GM12878 (cell line): ENCODE data around the gene CCER1. TPM values are rescaled to one million over a fixed set of nuclear protein-coding genes. Genes with fewer than 3 reads are reported as not detected.
A peak's percentile ranks its signal among the peaks of the same experiment; 100 is the strongest.

Experiments used
- ATAC-seq: fragments of 200-7000 bp; cut with Tn5 transposase; 3 replicates; pipeline ENCODE4 v1.9.1; 2020; ENCODE audit warnings: mild to moderate bottlenecking, moderate library complexity
- BruUV-seq: library from RNA; stranded (reverse); fragments of 400-500 nt; replicated peaks from 2 replicates; lab custom pipeline; 2021; lab: Mats Ljungman, UMichigan
- CTCF ChIA-PET: fragments of 300-600 bp; sonication (Branson Sonifier 250); formaldehyde crosslinking; extraction: SDS; loops from one replicate; lab custom pipeline; 2021; ENCODE audit warnings: inconsistent platforms; lab: Yijun Ruan, JAX
- POLR2A ChIA-PET: fragments of 350-600 bp; formaldehyde crosslinking; extraction: SDS; loops from one replicate; lab custom pipeline; 2021; ENCODE audit warnings: inconsistent platforms; lab: Charles Lee
- RAD21 ChIA-PET: fragments of 300-600 bp; sonication (Branson Sonifier 250); formaldehyde crosslinking; loops from one replicate; lab custom pipeline; 2023; ENCODE audit warnings: antibody characterized with exemption; ENCODE audit not compliant: unreplicated experiment; lab: Charles Lee
- SMC1A ChIA-PET: fragments of 300-600 bp; sonication (Branson Sonifier 250); formaldehyde crosslinking; loops from one replicate; lab custom pipeline; 2023; ENCODE audit not compliant: unreplicated experiment, uncharacterized antibody; lab: Charles Lee
- DNase-seq: peaks from one replicate; pipeline ENCODE4 v3.0.0-alpha.2; 2011; ENCODE audit warnings: low read depth, low spot score
- FAIRE-seq: peaks from 3 replicates; lab custom pipeline; 2011; peaks lifted over from hg19 to GRCh38; lab: Jason Lieb, UNC
- H2AFZ ChIP-seq: 2 replicates; pipeline ENCODE4 v1.6.0; 2011; ENCODE audit warnings: low read depth, low read length, control low read depth; ENCODE audit not compliant: control insufficient read depth
- H3K27ac ChIP-seq: 2 replicates; pipeline ENCODE4 v1.5.1; 2011; ENCODE audit warnings: control low read depth; ENCODE audit not compliant: control insufficient read depth, insufficient read depth
- H3K27me3 ChIP-seq, 2 experiments: replicated peaks in 1 of 2; 2 replicates each; pipeline versions ENCODE4 v1.6.0 to v1.6.1; 2011; ENCODE audit warnings: low read length in 1 of 2; ENCODE audit not compliant: control insufficient read depth in 2 of 2, insufficient read depth in 2 of 2
- H3K36me3 ChIP-seq, 2 experiments: 2 replicates each; pipeline ENCODE4 v1.5.1; 2011; ENCODE audit warnings: low read length in 1 of 2; ENCODE audit not compliant: control insufficient read depth in 2 of 2, insufficient read depth in 2 of 2
- H3K4me1 ChIP-seq: 2 replicates; pipeline ENCODE4 v1.6.1; 2011; ENCODE audit warnings: mild to moderate bottlenecking, low read length, moderate library complexity, mixed read lengths; ENCODE audit not compliant: control insufficient read depth, insufficient read depth
- H3K4me2 ChIP-seq: 2 replicates; pipeline ENCODE4 v1.6.0; 2011; ENCODE audit warnings: control low read depth; ENCODE audit not compliant: control insufficient read depth, insufficient read depth
- H3K4me3 ChIP-seq: fragments of 200-600 bp; sonication (generic); 2 replicates; pipeline ENCODE4 v1.5.1; 2016
- H3K79me2 ChIP-seq: 2 replicates; pipeline ENCODE4 v1.6.0; 2011; ENCODE audit warnings: low read length; ENCODE audit not compliant: control insufficient read depth, insufficient read depth
- H3K9ac ChIP-seq: 2 replicates; pipeline ENCODE4 v1.8.0; 2011; ENCODE audit warnings: low read length, control low read depth, mixed read lengths; ENCODE audit not compliant: control insufficient read depth, insufficient read depth
- H3K9me3 ChIP-seq: replicated peaks from 3 replicates; pipeline ENCODE4 v1.5.1; 2011; ENCODE audit warnings: mild to moderate bottlenecking, low read length; ENCODE audit not compliant: control insufficient read depth, insufficient read depth
- H4K20me1 ChIP-seq: 2 replicates; pipeline ENCODE4 v1.6.0; 2011; ENCODE audit not compliant: control insufficient read depth, insufficient read depth
- DPF2 ChIP-seq: fragments of 450-650 bp; IDR thresholded peaks from 2 replicates; pipeline ENCODE4 v1.6.1; 2017; ENCODE audit warnings: mild to moderate bottlenecking
- ETV6 ChIP-seq, 2 experiments: fragments of 450-650 bp in 1 of 2; IDR thresholded peaks in 1 of 2; conservative IDR thresholded peaks in 1 of 2; 2 replicates each; pipeline ENCODE4 v1.6.1; 2014; ENCODE audit warnings: antibody characterized with exemption in 1 of 2, borderline replicate concordance in 1 of 2, low read depth in 1 of 2, mild to moderate bottlenecking in 1 of 2, moderate library complexity in 1 of 2
- GABPA ChIP-seq: IDR thresholded peaks from 2 replicates; pipeline ENCODE4 v1.6.1; 2014; ENCODE audit warnings: antibody characterized with exemption, low read depth, mild to moderate bottlenecking, inconsistent platforms
- MXI1 ChIP-seq: fragments of 150-350 bp; IDR thresholded peaks from 2 replicates; pipeline ENCODE4 v1.6.1; 2011; ENCODE audit warnings: low read depth, mild to moderate bottlenecking, inconsistent platforms, low read length, improper control_type of control experiment
- MYC ChIP-seq: IDR thresholded peaks from 2 replicates; pipeline ENCODE4 v1.6.1; 2011; ENCODE audit warnings: mild to moderate bottlenecking, low read length, moderate library complexity, inconsistent platforms; ENCODE audit not compliant: insufficient read depth, insufficient replicate concordance, insufficient read length, severe bottlenecking
- NFYB ChIP-seq: IDR thresholded peaks from 2 replicates; pipeline ENCODE4 v1.6.1; 2011; ENCODE audit warnings: low read depth, mild to moderate bottlenecking, low read length, improper control_type of control experiment, moderate library complexity; ENCODE audit not compliant: insufficient read depth
- NR2F1 ChIP-seq: fragments of 450-650 bp; conservative IDR thresholded peaks from 2 replicates; pipeline ENCODE4 v1.6.1; 2017; ENCODE audit warnings: mild to moderate bottlenecking
- RBBP5 ChIP-seq: fragments of 200-600 bp; sonication (generic); conservative IDR thresholded peaks from 2 replicates; pipeline ENCODE4 v1.6.1; 2016
- RELA ChIP-seq: fragments of 450-650 bp; IDR thresholded peaks from 2 replicates; pipeline ENCODE4 v1.8.0; 2014; ENCODE audit warnings: borderline replicate concordance; ENCODE audit not compliant: partially characterized antibody
- STAT1 ChIP-seq: fragments of 450-650 bp; conservative IDR thresholded peaks from 2 replicates; pipeline ENCODE4 v1.6.1; 2014; ENCODE audit warnings: antibody characterized with exemption, mild to moderate bottlenecking
- ZBED1 ChIP-seq: IDR thresholded peaks from 2 replicates; pipeline ENCODE4 v1.6.1; 2016; ENCODE audit warnings: borderline replicate concordance
- ZNF207 ChIP-seq: fragments of 450-650 bp; IDR thresholded peaks from 2 replicates; pipeline ENCODE4 v1.6.1; 2014; ENCODE audit warnings: antibody characterized with exemption, mild to moderate bottlenecking, borderline replicate concordance
- WGBS: methylation state at CpG from one replicate; pipeline ENCODE4 v1.1.6; 2016; ENCODE audit warnings: low lambda C conversion rate; ENCODE audit not compliant: insufficient replicate concordance, insufficient coverage; ENCODE audit errors: missing lambda C conversion rate; 5-methylcytosine and 5-hydroxymethylcytosine counted together
- in situ Hi-C: fragments of 300-500 bp; cut with MboI; formaldehyde crosslinking; loops from 9 replicates; pipeline ENCODE4 v1.14.3; 2018; ENCODE audit warnings: mixed read lengths
- intact Hi-C: fragments of 100-400 bp; cut with micrococcal nuclease; formaldehyde crosslinking; loops from one replicate; pipeline ENCODE4 v1.14.2; 2022; ENCODE audit not compliant: unreplicated experiment
- polyA plus RNA-seq, 11 experiments: library from polyadenylated mRNA; depleted of rRNA in 4 of 11; unstranded in 6 of 11; stranded (reverse) in 5 of 11; fragments of >200 nt; fragmentation: Nextera tagmentation in 4 of 11; fragmentation: Illumina TruSeq in 1 of 11; extraction: Ambion mirVana in 4 of 11; extraction: Trizol in 1 of 11; gene quantifications; 1 replicate in 1 of 11; 2 replicates in 10 of 11; pipeline versions ENCODE4 v1.2.1 to v1.2.3, GENCODE V29; 2011 to 2016; ENCODE audit warnings: inconsistent platforms in 2 of 11, missing spikeins in 2 of 11, low read depth in 1 of 11
- total RNA-seq, 4 experiments: library from RNA; depleted of rRNA in 3 of 4; stranded (reverse); fragments of >200 nt in 3 of 4; fragmentation: Illumina TruSeq in 1 of 4; extraction: Trizol in 1 of 4; gene quantifications; 2 replicates each; pipeline versions ENCODE4 v1.2.1 to v1.2.3, GENCODE V29; 2013 to 2021
- TF ChIP-seq, protein P1 (sequence below): fragments of 450-650 bp; IDR thresholded peaks from 2 replicates; pipeline ENCODE4 v1.6.1; 2016; ENCODE audit warnings: mild to moderate bottlenecking
- TF ChIP-seq, protein P2 (sequence below): IDR thresholded peaks from 2 replicates; pipeline ENCODE4 v1.6.1; 2012; ENCODE audit warnings: low read depth, low read length, improper control_type of control experiment
- TF ChIP-seq, protein P3 (sequence below): IDR thresholded peaks from 2 replicates; pipeline ENCODE4 v1.6.1; 2012; ENCODE audit warnings: low read depth, low read length, improper control_type of control experiment

CCER1 gene
- total and polyA plus RNA-seq, 10 of the 15 experiments (the other 5 are each of a cell fraction or from before 2014, with no cell fraction given) = 0.01 TPM; not detected in 9

- Histone ChIP-seq H3K36me3 (no peaks in the 10 kb centered on the region), H3K27me3 (no peaks in the 10 kb centered on the region), H3K4me3 (no peak overlapping the region), H3K27ac (no peak overlapping the region), H3K4me2 (no peak overlapping the region), H3K9me3 (no peaks in the 10 kb centered on the region), H4K20me1 (no peaks in the 10 kb centered on the region), H3K79me2 (no peaks in the 10 kb centered on the region), H3K9ac (no peak overlapping the region), H3K4me1 (no peaks in the 10 kb centered on the region), H2AFZ (no peak overlapping the region)
- WGBS = 0% methylated on average over 2 of the region's 2 CpGs
- ChIA-PET RAD21 (no interaction called here), POLR2A (interaction anchor here (0.5 kb wide), 1 partner anchor 157 kb away, joined by 3 read pairs; no protein-coding TSS in a partner anchor), CTCF (interaction anchor here (1.3 kb wide), 1 partner anchor 30 kb away, joined by 5 read pairs; no protein-coding TSS in a partner anchor), SMC1A (no interaction called here)
- FAIRE-seq (no peak), ATAC-seq (no peak), DNase-seq (no peak)
- in situ Hi-C loops (no loop called here), intact Hi-C loops (no loop called here)
- TF ChIP-seq NR2F1 (peak; percentile 90), ZBED1 (no peak)
- no TSS peak for BruUV-seq
Measured at GRCh38 chr12:90915353-90915752, 39.6 kb downstream of the CCER1 start.

DNA sequence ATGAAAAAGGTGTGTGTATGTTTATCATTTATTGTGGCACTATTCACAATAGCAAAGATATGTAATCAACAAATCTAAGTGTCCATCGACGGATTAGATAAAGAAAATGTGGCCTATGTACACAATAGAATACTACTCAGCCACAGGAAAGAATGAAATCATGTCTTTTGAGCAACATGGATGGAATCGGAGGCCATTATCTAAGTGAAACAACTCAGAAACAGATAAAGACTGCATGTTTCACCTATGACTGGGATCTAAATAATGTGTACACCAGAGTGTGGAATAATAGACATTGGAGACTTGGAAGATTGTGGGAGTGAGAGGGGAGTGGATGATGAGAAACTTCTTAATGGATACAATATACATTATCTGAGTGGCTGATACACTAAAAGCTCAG, 44.0 kb downstream of the CCER1 start:
- POLR2A ChIA-PET = no interaction called here
- ATAC-seq = no peak
- H3K27me3 ChIP-seq = no peaks in the 10 kb centered on the region
- H3K4me1 ChIP-seq = no peaks in the 10 kb centered on the region
- no peak overlapping the region for H3K4me2 ChIP-seq
- in situ Hi-C loops = no loop called here
- CTCF ChIA-PET = interaction anchor here (3.0 kb wide), 1 partner anchor 33 kb away, joined by 9 read pairs; no protein-coding TSS in a partner anchor
- SMC1A ChIA-PET = no interaction called here
- H2AFZ ChIP-seq = no peak overlapping the region
- FAIRE-seq = no peak
- H3K36me3 ChIP-seq = no peaks in the 10 kb centered on the region
- no peaks in the 10 kb centered on the region for H4K20me1 ChIP-seq
- H3K9me3 ChIP-seq = no peaks in the 10 kb centered on the region
- no peak overlapping the region for H3K9ac ChIP-seq
- no peak overlapping the region for H3K27ac ChIP-seq
- no peak for DNase-seq
- no TSS peak for BruUV-seq
- intact Hi-C loops = no loop called here
- WGBS = 74% methylated on average over 3 of the region's 3 CpGs
- RAD21 ChIA-PET = no interaction called here
- H3K79me2 ChIP-seq = no peaks in the 10 kb centered on the region
- no peak overlapping the region for H3K4me3 ChIP-seq
- TF ChIP-seq RELA (no peak), MXI1 (no peak), STAT1 (no peak), ETV6 (conservative IDR thresholded peaks at IDR 0.05 in 1 of 2, IDR thresholded peaks at IDR 0.05 in 1 of 2; ENCODE audit: borderline replicate concordance in 1 of 2, low read depth in 1 of 2) (no peak), ZNF207 (no peak), RBBP5 (no peak), DPF2 (no peak), GABPA (no peak), NFYB (no peak), MYC (no peak)
- TF ChIP-seq, protein P1, sequence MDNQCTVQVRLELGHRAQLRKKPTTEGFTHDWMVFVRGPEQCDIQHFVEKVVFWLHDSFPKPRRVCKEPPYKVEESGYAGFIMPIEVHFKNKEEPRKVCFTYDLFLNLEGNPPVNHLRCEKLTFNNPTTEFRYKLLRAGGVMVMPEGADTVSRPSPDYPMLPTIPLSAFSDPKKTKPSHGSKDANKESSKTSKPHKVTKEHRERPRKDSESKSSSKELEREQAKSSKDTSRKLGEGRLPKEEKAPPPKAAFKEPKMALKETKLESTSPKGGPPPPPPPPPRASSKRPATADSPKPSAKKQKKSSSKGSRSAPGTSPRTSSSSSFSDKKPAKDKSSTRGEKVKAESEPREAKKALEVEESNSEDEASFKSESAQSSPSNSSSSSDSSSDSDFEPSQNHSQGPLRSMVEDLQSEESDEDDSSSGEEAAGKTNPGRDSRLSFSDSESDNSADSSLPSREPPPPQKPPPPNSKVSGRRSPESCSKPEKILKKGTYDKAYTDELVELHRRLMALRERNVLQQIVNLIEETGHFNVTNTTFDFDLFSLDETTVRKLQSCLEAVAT = no peak
- TF ChIP-seq, protein P2, sequence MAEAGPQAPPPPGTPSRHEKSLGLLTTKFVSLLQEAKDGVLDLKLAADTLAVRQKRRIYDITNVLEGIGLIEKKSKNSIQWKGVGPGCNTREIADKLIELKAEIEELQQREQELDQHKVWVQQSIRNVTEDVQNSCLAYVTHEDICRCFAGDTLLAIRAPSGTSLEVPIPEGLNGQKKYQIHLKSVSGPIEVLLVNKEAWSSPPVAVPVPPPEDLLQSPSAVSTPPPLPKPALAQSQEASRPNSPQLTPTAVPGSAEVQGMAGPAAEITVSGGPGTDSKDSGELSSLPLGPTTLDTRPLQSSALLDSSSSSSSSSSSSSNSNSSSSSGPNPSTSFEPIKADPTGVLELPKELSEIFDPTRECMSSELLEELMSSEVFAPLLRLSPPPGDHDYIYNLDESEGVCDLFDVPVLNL = no peak
- TF ChIP-seq, protein P3, sequence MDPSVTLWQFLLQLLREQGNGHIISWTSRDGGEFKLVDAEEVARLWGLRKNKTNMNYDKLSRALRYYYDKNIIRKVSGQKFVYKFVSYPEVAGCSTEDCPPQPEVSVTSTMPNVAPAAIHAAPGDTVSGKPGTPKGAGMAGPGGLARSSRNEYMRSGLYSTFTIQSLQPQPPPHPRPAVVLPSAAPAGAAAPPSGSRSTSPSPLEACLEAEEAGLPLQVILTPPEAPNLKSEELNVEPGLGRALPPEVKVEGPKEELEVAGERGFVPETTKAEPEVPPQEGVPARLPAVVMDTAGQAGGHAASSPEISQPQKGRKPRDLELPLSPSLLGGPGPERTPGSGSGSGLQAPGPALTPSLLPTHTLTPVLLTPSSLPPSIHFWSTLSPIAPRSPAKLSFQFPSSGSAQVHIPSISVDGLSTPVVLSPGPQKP = no peak
